Raji (cell line): Measurements from ENCODE around the gene OOSP4A.

ENCODE experiments used
- POLR2A ChIP-seq: IDR thresholded peaks from 2 replicates; pipeline ENCODE4 v1.6.1; 2011; ENCODE audit warnings: low read depth, low read length, control low read depth; ENCODE audit not compliant: insufficient read depth

OOSP4A gene

GRCh38 chr11:59960502-59961381 is 3.1 kb upstream of the OOSP4A start:
- TF ChIP-seq POLR2A = no peak

GRCh38 chr11:59962107-59962482 is 1.7 kb upstream of the OOSP4A start:
- TF ChIP-seq POLR2A = no peak

- no peak for TF ChIP-seq POLR2A
These were observed 1.6 kb downstream of the OOSP4A start for GRCh38 chr11:59965424-59965823.

- no peak for TF ChIP-seq POLR2A
These were observed 2.4 kb downstream of the OOSP4A start for GRCh38 chr11:59966201-59966600.

- no peak for TF ChIP-seq POLR2A
These were observed 4.0 kb downstream of the OOSP4A start for GRCh38 chr11:59967677-59968394.

- TF ChIP-seq POLR2A = no peak
These were observed 4.6 kb downstream of the OOSP4A start for GRCh38 chr11:59968395-59968783.

- TF ChIP-seq POLR2A = no peak
These were observed 9.3 kb downstream of the OOSP4A start for GRCh38 chr11:59973097-59973496.

GRCh38 chr11:59981106-59981770 is 17.4 kb downstream of the OOSP4A start:
- no peak for TF ChIP-seq POLR2A

- no peak for TF ChIP-seq POLR2A
These were observed 19.4 kb downstream of the OOSP4A start for GRCh38 chr11:59983212-59983611.

- no peak for TF ChIP-seq POLR2A
These were observed 20.5 kb downstream of the OOSP4A start for GRCh38 chr11:59984368-59984767.

- TF ChIP-seq POLR2A = no peak
These were observed 26.6 kb downstream of the OOSP4A start for GRCh38 chr11:59990421-59990820.

- no peak for TF ChIP-seq POLR2A
These were observed 28.6 kb downstream of the OOSP4A start for GRCh38 chr11:59992425-59992824.

- no peak for TF ChIP-seq POLR2A
These were observed 34.0 kb downstream of the OOSP4A start for GRCh38 chr11:59997800-59998199.

- no peak for TF ChIP-seq POLR2A
These were observed 35.9 kb downstream of the OOSP4A start for GRCh38 chr11:59999691-60000090.

- no peak for TF ChIP-seq POLR2A
These were observed 39.9 kb downstream of the OOSP4A start for GRCh38 chr11:60003729-60004128.

GRCh38 chr11:60005360-60005759 is 41.5 kb downstream of the OOSP4A start:
- no peak for TF ChIP-seq POLR2A
